Measurements from ENCODE around the gene HYKK. TPM values are rescaled to one million over a fixed set of nuclear protein-coding genes. Genes with fewer than 3 reads are reported as not detected.
"Not testable (repeated sequence)": the region's sequence is repeated elsewhere in the genome, so short reads cannot be mapped to it uniquely, and the experiment has no call there.

HYKK gene
- total and polyA plus RNA-seq, 2 donors (not counting 3 experiments of a cell fraction or from before 2014, with no cell fraction given), result 1.0 to 2.1 TPM

GRCh38 chr15:78539464-78540140 lies 32.2 kb downstream of the HYKK start:
- H3K9me1 ChIP-seq (replicated peaks; ENCODE audit: control insufficient read depth, extremely low read depth, insufficient read depth, low read length); H3K27me3 ChIP-seq (ENCODE audit: control insufficient read depth in 2 of 2, insufficient read depth in 2 of 2, low read length in 2 of 2); dilution Hi-C loops (cut with MboI; ENCODE audit: extremely low pct_ligation_motif_present, low sequenced_read_pairs); H4K20me1 ChIP-seq (replicated peaks; ENCODE audit: control insufficient read depth, extremely low read depth, insufficient read depth, low read length); H3K36me3 ChIP-seq (ENCODE audit: control insufficient read depth in 2 of 2, extremely low read depth in 1 of 2, insufficient read depth in 2 of 2, low read length in 2 of 2); H3K9me3 ChIP-seq (replicated peaks; ENCODE audit: control insufficient read depth, insufficient read depth, low read length); FAIRE-seq; DNase-seq (ENCODE audit: low read depth, low spot score): not testable (repeated sequence)
- H3K4me3 ChIP-seq (replicated peaks in 1 of 3; ENCODE audit: insufficient read depth in 1 of 3, low read depth in 1 of 3, low read length in 3 of 3), result peak overlapping the region; percentile 67 to 96 (median 88)
- peak overlapping the region; percentile 92 for H2AFZ ChIP-seq (ENCODE audit: low read depth, low read length)
- peaks cover 13% of the 10 kb centered on the region for H3K4me1 ChIP-seq (ENCODE audit: control insufficient read depth, extremely low read depth, insufficient read depth, low read length)
- H3K4me2 ChIP-seq (ENCODE audit: insufficient read depth, low read length), result peak overlapping the region; percentile 71
- peak overlapping the region; percentile 92 for H3K27ac ChIP-seq (ENCODE audit: insufficient read depth, low read depth, low read length)
- ChIA-PET CTCF (interaction anchor here (1.2 to 2.2 kb wide), 2 partner anchors 26 to 431 kb away, joined by 3 to 27 read pairs; partner anchors contain the start of gene CHRNA5), POLR2A (interaction anchor here (1.4 to 1.5 kb wide), 3 partner anchors 25 to 102 kb away, joined by 3 to 7 read pairs (median 4); partner anchors contain the start of genes CHRNA5 and IREB2)
- peak overlapping the region; percentile 98 for H3K9ac ChIP-seq (replicated peaks; ENCODE audit: extremely low read depth, insufficient read depth, low read length)
- peaks cover 25% of the 10 kb centered on the region for H3K79me2 ChIP-seq (ENCODE audit: control insufficient read depth, insufficient read depth, low read length)
- TF ChIP-seq JUN (IDR thresholded peaks at IDR 0.05; ENCODE audit: borderline replicate concordance, insufficient read depth, insufficient read length, low read depth), result peak; percentile 1
- intact Hi-C loops (cut with micrococcal nuclease), result loop anchor here (1.0 kb wide), 3 partner anchors 26 to 101 kb away; partner anchors contain the start of genes CHRNA5, HYKK and IREB2
- TSS peak; percentile 87 for BruUV-seq (replicated peaks)

GRCh38 chr15:78540141-78540870 lies 32.9 kb downstream of the HYKK start, which contains the start of gene PSMA4:
Gene PSMA4 (plus strand): TSS chr15:78540444. CDS start chr15:78541928, 1,484 bp downstream.
- Histone ChIP-seq H3K9ac (replicated peaks; ENCODE audit: extremely low read depth, insufficient read depth, low read length) (peak within 1 kb of the TSS; percentile 98), H3K9me1 (replicated peaks; ENCODE audit: control insufficient read depth, extremely low read depth, insufficient read depth, low read length) (no peaks in the 10 kb centered on the region), H3K4me3 (replicated peaks in 1 of 3; ENCODE audit: insufficient read depth in 1 of 3, low read depth in 1 of 3, low read length in 3 of 3) (peak within 1 kb of the TSS; percentile 67 to 96 (median 88)), H3K27ac (ENCODE audit: insufficient read depth, low read depth, low read length) (peak within 1 kb of the TSS; percentile 92), H2AFZ (ENCODE audit: low read depth, low read length) (peak within 1 kb of the TSS; percentile 92), H3K9me3 (replicated peaks; ENCODE audit: control insufficient read depth, insufficient read depth, low read length) (no peaks in the 10 kb centered on the region), H3K4me2 (ENCODE audit: insufficient read depth, low read length) (peak within 1 kb of the TSS; percentile 87), H3K36me3 (ENCODE audit: control insufficient read depth in 2 of 2, extremely low read depth in 1 of 2, insufficient read depth in 2 of 2, low read length in 2 of 2) (peaks cover 2 to 10% of the 10 kb centered on the region in 2 experiments), H3K27me3 (ENCODE audit: control insufficient read depth in 2 of 2, insufficient read depth in 2 of 2, low read length in 2 of 2) (no peaks in the 10 kb centered on the region), H4K20me1 (replicated peaks; ENCODE audit: control insufficient read depth, extremely low read depth, insufficient read depth, low read length) (no peaks in the 10 kb centered on the region), H3K4me1 (ENCODE audit: control insufficient read depth, extremely low read depth, insufficient read depth, low read length) (peaks cover 13% of the 10 kb centered on the region), H3K79me2 (ENCODE audit: control insufficient read depth, insufficient read depth, low read length) (peaks cover 25% of the 10 kb centered on the region)
- no TSS peak for BruUV-seq (replicated peaks)
- peak; percentile 85 for FAIRE-seq
- dilution Hi-C loops (cut with MboI; ENCODE audit: extremely low pct_ligation_motif_present, low sequenced_read_pairs) (no loop called here), intact Hi-C loops (cut with micrococcal nuclease) (loop anchor here (1.0 kb wide), 3 partner anchors 25 to 102 kb away; partner anchors contain the start of genes CHRNA5, HYKK and IREB2)
- POLR2A ChIA-PET, result interaction anchor here (1.4 to 1.5 kb wide), 3 partner anchors 25 to 103 kb away, joined by 3 to 7 read pairs (median 4); partner anchors contain the start of genes CHRNA5 and IREB2
- peak; percentile 92 for DNase-seq (ENCODE audit: low read depth, low spot score)
- TF ChIP-seq POLR2AphosphoS5 (IDR thresholded peaks at IDR 0.05; ENCODE audit: insufficient read depth, low read depth, low read length), result peak; percentile 87
- no peak for TF ChIP-seq MYC (IDR thresholded peaks at IDR 0.05; ENCODE audit: low read depth, low read length)
- TF ChIP-seq MAX (IDR thresholded peaks at IDR 0.05; ENCODE audit: insufficient read depth, insufficient read length), result no peak
- TF ChIP-seq EZH2 (IDR thresholded peaks at IDR 0.05; ENCODE audit: borderline replicate concordance, low read depth, low read length, severe bottlenecking), result no peak
- TF ChIP-seq CTCF (IDR thresholded peaks at IDR 0.05; ENCODE audit: extremely low read depth in 1 of 2, insufficient read depth in 1 of 2, low read depth in 1 of 2, low read length in 2 of 2), result peak in 1 of 2 donors; percentile 29
- TF ChIP-seq GATA2 (IDR thresholded peaks at IDR 0.05; ENCODE audit: insufficient read depth, insufficient read length, low read depth, low read length), result no peak
- TF ChIP-seq POLR2A (IDR thresholded peaks at IDR 0.05; ENCODE audit: low read depth, low read length), result no peak
- TF ChIP-seq FOS (IDR thresholded peaks at IDR 0.05; ENCODE audit: borderline replicate concordance, insufficient read depth, low read length), result no peak
- no peak for TF ChIP-seq JUN (IDR thresholded peaks at IDR 0.05; ENCODE audit: borderline replicate concordance, insufficient read depth, insufficient read length, low read depth)
- CTCF ChIA-PET, result interaction anchor here (0.9 to 2.2 kb wide), 6 partner anchors 10 to 432 kb away, joined by 3 to 27 read pairs (median 4); partner anchors contain the start of gene CHRNA5
